GM13977 (cell line): ENCODE results near the gene KLHL28.

ENCODE experiments used
- DNase-seq: peaks from one replicate; pipeline ENCODE4 v3.0.0; 2012; ENCODE audit warnings: low spot score
- CTCF ChIP-seq: IDR thresholded peaks from 2 replicates; pipeline ENCODE4 v1.5.1; 2012; ENCODE audit warnings: mild to moderate bottlenecking, control low read depth; ENCODE audit not compliant: insufficient read depth; ENCODE audit errors: extremely low read depth, missing control alignments
- in situ Hi-C: fragments of 300-500 bp; cut with MboI; formaldehyde crosslinking; loops from one replicate; pipeline ENCODE4 v1.12.0; 2022; ENCODE audit warnings: low sequenced_read_pairs, low pct_unique_long_range_greater_than_20kb, mixed read lengths, inconsistent platforms; ENCODE audit not compliant: unreplicated experiment

The KLHL28 gene

GRCh38 chr14:44910821-44911220, 50.9 kb downstream of the KLHL28 start:
- DNase-seq = no peak
- no peak for TF ChIP-seq CTCF
- in situ Hi-C loops = no loop called here

GRCh38 chr14:44901696-44902095, 60.1 kb downstream of the KLHL28 start:
- in situ Hi-C loops = no loop called here
- TF ChIP-seq CTCF = no peak
- DNase-seq = no peak

GRCh38 chr14:44898551-44898950, 63.2 kb downstream of the KLHL28 start:
- no peak for TF ChIP-seq CTCF
- DNase-seq = no peak
- in situ Hi-C loops = no loop called here

GRCh38 chr14:44897845-44898151, 63.9 kb downstream of the KLHL28 start:
- no peak for DNase-seq
- TF ChIP-seq CTCF = no peak
- in situ Hi-C loops = no loop called here

- peak; percentile 96 for DNase-seq
- no peak for TF ChIP-seq CTCF
- in situ Hi-C loops = no loop called here
Measured at GRCh38 chr14:44897041-44897844, 64.5 kb downstream of the KLHL28 start.

- DNase-seq = no peak
- in situ Hi-C loops = no loop called here
- TF ChIP-seq CTCF = no peak
Measured at GRCh38 chr14:44896275-44897040, 65.3 kb downstream of the KLHL28 start.
